ENCODE data around the gene VAT1L. TPM values are rescaled to one million over a fixed set of nuclear protein-coding genes. Genes with fewer than 3 reads are reported as not detected.

The VAT1L gene
- total RNA-seq, 6 experiments from 2014 or later = not detected

- Mint-ChIP-seq H3K36me3 (ENCODE audit: low read depth) (no peaks in the 10 kb centered on the region; the same call in 1 of the 2 replicates), H3K27ac (no peak overlapping the region), H3K9me3 (peaks cover 31% of the 10 kb centered on the region), H3K4me3 (no peak overlapping the region), H3K4me1 (ENCODE audit: low read depth) (no peaks in the 10 kb centered on the region), H3K27me3 (ENCODE audit: insufficient read depth) (no peaks in the 10 kb centered on the region)
- no peak for DNase-seq
- TF ChIP-seq CTCF (IDR thresholded peaks at IDR 0.05) = no peak
Observed at GRCh38 chr16:77849646-77850258, 61.4 kb downstream of the VAT1L start.

GRCh38 chr16:77850636-77851333 is 62.4 kb downstream of the VAT1L start:
- TF ChIP-seq CTCF (IDR thresholded peaks at IDR 0.05) = no peak
- no peak overlapping the region for H3K27ac Mint-ChIP-seq
- DNase-seq = no peak
- H3K4me3 Mint-ChIP-seq = no peak overlapping the region
- no peaks in the 10 kb centered on the region; the same call in 1 of the 2 replicates for H3K36me3 Mint-ChIP-seq (ENCODE audit: low read depth)
- no peaks in the 10 kb centered on the region for H3K4me1 Mint-ChIP-seq (ENCODE audit: low read depth)
- peaks cover 23% of the 10 kb centered on the region for H3K9me3 Mint-ChIP-seq
- H3K27me3 Mint-ChIP-seq (ENCODE audit: insufficient read depth) = no peaks in the 10 kb centered on the region

- Mint-ChIP-seq H3K4me3 (no peak overlapping the region), H3K27me3 (ENCODE audit: insufficient read depth) (no peaks in the 10 kb centered on the region), H3K9me3 (peaks cover 25% of the 10 kb centered on the region), H3K36me3 (ENCODE audit: low read depth) (no peaks in the 10 kb centered on the region), H3K27ac (no peak overlapping the region), H3K4me1 (ENCODE audit: low read depth) (no peaks in the 10 kb centered on the region)
- DNase-seq = no peak
- TF ChIP-seq CTCF (IDR thresholded peaks at IDR 0.05) = no peak
Observed at GRCh38 chr16:77853161-77853560, 64.8 kb downstream of the VAT1L start.

- no peak overlapping the region for H3K4me3 Mint-ChIP-seq
- no peak overlapping the region for H3K27ac Mint-ChIP-seq
- no peaks in the 10 kb centered on the region for H3K4me1 Mint-ChIP-seq (ENCODE audit: low read depth)
- no peaks in the 10 kb centered on the region; the same call in 1 of the 2 replicates for H3K27me3 Mint-ChIP-seq (ENCODE audit: insufficient read depth)
- DNase-seq = no peak
- no peak for TF ChIP-seq CTCF (IDR thresholded peaks at IDR 0.05)
- H3K36me3 Mint-ChIP-seq (ENCODE audit: low read depth) = no peaks in the 10 kb centered on the region
- H3K9me3 Mint-ChIP-seq = peaks cover 23% of the 10 kb centered on the region
Observed at GRCh38 chr16:77856438-77857160, 68.2 kb downstream of the VAT1L start.

GRCh38 chr16:77858060-77858459 is 69.7 kb downstream of the VAT1L start:
- H3K4me3 Mint-ChIP-seq = no peak overlapping the region
- H3K27me3 Mint-ChIP-seq (ENCODE audit: insufficient read depth) = no peaks in the 10 kb centered on the region; the same call in 1 of the 2 replicates
- no peaks in the 10 kb centered on the region for H3K4me1 Mint-ChIP-seq (ENCODE audit: low read depth)
- no peaks in the 10 kb centered on the region for H3K36me3 Mint-ChIP-seq (ENCODE audit: low read depth)
- H3K9me3 Mint-ChIP-seq = peaks cover 23% of the 10 kb centered on the region
- no peak for DNase-seq
- H3K27ac Mint-ChIP-seq = no peak overlapping the region
- no peak for TF ChIP-seq CTCF (IDR thresholded peaks at IDR 0.05)

All from HFFc6 (cell line).